ENCODE data around the gene NDE1.

DNA sequence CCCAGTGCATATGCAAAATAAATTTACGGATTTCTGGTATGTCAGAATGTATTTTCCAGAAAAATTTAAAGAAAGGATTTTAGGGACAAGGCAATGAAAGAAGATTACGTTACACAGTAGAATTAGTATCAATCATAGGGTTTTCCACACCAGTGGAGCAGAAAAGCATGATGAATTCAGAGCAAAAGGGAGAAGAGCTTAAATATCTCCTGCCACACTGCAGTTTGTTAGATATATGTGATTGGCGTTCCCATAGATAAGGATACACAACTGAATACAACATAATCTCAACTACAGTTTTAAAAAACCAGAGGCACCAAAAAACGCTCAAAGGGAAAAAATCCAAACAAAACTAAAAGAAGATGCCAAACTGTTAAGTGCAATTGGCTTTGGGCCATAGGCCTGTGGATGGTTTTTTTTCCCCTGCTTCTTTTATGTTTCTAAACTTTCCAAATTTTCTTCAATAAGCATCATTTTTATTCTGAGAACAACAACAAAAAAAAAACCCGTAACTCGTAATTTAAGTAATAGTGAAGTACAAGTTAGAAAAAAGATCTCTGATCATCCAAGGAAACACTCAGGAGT lies 29.3 kb upstream of the NDE1 start:
- TF ChIP-seq, protein P1, sequence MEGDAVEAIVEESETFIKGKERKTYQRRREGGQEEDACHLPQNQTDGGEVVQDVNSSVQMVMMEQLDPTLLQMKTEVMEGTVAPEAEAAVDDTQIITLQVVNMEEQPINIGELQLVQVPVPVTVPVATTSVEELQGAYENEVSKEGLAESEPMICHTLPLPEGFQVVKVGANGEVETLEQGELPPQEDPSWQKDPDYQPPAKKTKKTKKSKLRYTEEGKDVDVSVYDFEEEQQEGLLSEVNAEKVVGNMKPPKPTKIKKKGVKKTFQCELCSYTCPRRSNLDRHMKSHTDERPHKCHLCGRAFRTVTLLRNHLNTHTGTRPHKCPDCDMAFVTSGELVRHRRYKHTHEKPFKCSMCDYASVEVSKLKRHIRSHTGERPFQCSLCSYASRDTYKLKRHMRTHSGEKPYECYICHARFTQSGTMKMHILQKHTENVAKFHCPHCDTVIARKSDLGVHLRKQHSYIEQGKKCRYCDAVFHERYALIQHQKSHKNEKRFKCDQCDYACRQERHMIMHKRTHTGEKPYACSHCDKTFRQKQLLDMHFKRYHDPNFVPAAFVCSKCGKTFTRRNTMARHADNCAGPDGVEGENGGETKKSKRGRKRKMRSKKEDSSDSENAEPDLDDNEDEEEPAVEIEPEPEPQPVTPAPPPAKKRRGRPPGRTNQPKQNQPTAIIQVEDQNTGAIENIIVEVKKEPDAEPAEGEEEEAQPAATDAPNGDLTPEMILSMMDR (IDR thresholded peaks at IDR 0.05; ENCODE audit: low read length), result no peak
- TF ChIP-seq EZH2phosphoT487 (IDR thresholded peaks at IDR 0.05; ENCODE audit: low read length) (no peak), EZH2 (optimal IDR thresholded peaks at IDR 0.05; ENCODE audit: low read depth, low read length) (no peak)
